HG03103 (cell line): ENCODE data around the gene BHLHA9.
"Not testable (repeated sequence)": the region's sequence is repeated elsewhere in the genome, so short reads cannot be mapped to it uniquely, and the experiment has no call there.

Experiments used
- ATAC-seq: cut with Tn5 transposase; IDR thresholded peaks from one replicate; pipeline ENCODE4 v1.9.1; 2021; ENCODE audit warnings: low read depth; ENCODE audit not compliant: unreplicated experiment

The BHLHA9 gene

DNA sequence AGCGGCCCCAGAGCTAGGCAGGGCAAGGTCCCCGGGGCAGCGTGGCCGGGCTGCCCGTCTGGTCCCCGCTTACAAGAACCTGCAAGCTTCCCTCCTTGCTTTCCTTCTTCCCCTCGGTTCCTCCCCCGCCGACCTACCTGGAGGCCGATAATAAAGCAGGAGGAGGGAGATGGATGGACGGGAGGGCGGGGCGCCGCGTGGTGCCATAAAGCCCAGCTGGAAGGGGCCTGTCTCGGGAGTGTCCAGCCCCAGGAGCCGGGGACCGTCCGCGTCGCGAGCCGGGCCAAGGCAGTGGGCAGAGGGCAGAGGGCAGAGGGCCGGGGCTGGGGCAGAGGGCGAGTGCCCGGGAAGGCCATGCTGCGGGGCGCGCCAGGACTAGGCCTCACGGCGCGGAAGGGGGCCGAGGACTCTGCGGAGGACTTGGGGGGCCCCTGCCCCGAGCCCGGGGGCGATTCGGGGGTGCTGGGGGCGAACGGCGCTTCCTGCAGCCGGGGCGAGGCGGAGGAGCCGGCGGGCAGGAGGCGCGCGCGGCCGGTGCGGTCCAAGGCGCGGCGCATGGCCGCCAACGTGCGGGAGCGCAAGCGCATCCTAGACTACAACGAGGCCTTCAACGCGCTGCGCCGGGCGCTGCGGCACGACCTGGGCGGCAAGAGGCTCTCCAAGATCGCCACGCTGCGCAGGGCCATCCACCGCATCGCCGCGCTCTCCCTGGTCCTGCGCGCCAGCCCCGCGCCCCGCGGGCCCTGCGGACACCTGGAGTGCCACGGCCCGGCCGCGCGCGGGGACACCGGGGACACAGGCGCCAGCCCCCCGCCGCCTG is at the start of gene BHLHA9:
BHLHA9 (plus strand) TSS at position 235 of the 820 bp plus-strand sequence; CDS start at position 355, 120 bp downstream.
- ATAC-seq: no peak

- ATAC-seq: no peak
Measured at GRCh38 chr17:1221209-1221608, 49.0 kb upstream of the BHLHA9 start.

- ATAC-seq: no peak
Measured at GRCh38 chr17:1222321-1222720, 47.9 kb upstream of the BHLHA9 start.

DNA sequence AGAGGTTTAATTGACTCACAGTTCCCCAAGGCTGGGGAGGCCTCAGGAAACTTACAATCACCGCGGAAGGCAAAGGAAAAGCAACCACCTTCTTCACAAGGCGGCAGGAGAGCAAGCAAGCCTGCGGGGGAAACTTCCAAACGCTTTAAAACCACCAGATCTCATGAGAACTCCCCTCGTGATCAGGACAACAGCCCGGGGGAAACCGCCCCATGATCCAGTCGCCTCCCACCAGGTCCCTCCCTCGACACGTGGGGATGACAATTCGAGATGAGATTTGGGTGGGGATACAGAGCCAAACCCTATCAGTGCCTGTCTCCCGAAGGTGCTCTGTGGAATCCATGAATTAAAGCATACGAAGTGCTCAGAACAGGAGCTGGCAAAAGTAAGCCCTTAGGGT is 46.6 kb upstream of the BHLHA9 start:
- ATAC-seq: no peak

DNA sequence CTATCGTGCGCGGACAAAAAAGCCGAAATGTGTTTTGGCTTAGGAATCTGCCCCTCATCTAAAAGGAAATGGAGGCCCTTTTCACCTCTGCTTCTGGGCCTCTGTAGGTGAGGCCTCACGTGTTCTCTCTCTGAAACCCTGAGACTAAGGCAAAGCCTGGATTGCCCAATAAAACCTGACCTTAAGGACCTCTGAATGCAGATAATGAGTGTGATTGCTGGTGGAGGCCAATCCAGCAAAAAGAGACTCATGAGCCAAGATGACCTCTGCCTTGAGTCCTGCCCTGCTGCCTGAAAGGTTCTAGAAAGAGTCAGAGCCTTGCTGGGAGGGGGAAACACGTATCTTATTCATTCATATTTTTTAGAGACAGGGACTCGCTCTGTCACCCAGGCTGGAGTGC is 45.9 kb upstream of the BHLHA9 start:
- no peak for ATAC-seq

DNA sequence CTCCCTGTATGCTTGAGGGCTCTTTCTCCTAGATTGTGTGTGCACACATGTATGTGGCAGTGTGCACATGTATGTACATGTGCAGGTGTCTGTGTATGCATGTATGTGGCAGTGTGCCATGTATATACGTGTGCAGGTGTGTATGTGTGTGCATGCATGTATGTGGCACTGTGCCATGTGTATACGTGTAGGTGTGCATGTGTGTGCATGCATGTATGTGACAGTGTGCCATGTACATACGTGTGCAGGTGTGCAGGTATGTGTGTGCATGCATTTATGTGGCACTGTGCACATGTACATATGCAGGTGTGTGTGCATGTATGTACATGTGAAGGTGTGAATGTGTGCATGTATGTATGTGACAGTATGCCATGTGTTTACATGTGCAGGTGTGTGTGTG is 43.9 kb upstream of the BHLHA9 start:
- no peak for ATAC-seq

GRCh38 chr17:1227365-1227764 is 42.9 kb upstream of the BHLHA9 start:
- ATAC-seq: no peak

- no peak for ATAC-seq
Measured at GRCh38 chr17:1227917-1228780, 42.1 kb upstream of the BHLHA9 start.

GRCh38 chr17:1228781-1229348 is 41.4 kb upstream of the BHLHA9 start:
- ATAC-seq: no peak

GRCh38 chr17:1229349-1229899 is 40.8 kb upstream of the BHLHA9 start:
- no peak for ATAC-seq

DNA sequence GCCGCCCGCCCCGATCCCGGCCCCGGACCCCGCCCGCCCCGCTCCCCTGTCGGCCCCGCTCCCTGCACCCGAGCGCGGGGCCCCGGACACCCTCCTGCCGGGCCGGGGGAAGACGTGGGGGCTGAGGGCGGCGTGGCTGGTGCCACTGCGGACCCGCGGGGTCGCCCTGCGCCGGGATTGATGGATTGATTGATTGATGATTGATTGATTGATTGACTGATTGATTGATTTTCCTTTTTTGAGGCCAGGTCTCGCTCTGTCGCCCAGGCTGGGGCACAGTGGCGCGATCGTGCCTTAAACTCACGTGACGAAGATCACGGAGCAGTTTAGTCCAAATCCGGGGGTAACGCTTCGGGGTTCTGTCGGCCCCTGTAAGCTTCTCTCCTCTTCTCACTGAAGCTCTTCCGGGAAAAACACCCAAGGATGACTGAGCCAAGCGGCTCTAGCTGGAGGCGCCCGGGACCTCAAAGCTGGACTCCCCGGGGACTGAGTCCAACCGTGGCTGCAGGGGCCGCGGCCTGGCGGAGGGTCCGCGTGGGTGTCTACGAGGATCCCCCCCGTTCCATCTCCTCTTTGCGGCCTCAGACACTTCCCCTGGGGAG is 40.2 kb upstream of the BHLHA9 start:
- ATAC-seq: no peak

GRCh38 chr17:1231456-1231855 is 38.8 kb upstream of the BHLHA9 start:
- no peak for ATAC-seq

DNA sequence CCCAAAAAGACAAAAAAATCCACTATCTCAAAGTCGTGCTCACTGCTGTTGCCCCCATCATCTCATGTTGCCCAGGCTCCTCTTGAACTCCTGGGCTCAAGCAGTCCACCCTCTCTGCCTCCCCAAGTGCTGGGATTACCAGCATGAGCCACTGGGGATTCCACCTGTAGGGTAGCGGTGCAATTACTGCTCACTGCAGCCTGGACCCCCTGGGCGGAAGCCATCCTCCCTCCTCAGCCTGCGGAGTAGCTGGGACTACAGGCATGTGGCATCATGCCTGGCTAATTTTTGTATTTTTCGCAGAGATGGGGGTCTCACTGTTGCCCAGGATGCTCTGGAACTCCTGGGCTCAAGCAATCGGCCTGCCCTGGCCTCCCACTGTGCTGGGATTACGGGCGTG is 37.9 kb upstream of the BHLHA9 start:
- ATAC-seq: no peak

DNA sequence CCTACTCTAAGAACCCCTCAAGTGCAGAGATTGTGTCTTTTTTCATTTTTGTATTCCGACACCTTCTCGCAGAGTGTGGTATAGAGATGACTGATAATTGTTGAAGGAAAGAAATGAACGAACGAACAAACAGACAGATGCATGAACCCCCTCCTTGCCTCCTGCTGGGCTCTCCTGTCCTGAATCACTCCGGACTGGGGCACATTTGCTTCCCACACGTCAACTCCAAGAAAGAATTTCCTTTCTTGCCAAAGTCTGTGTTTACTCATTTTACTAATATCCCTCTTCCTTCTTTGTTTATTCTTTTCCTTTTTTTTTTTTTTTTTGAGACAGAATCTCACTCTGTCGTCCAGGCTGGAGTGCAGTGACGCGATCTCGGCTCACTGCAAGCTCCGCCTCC is 37.5 kb upstream of the BHLHA9 start:
- ATAC-seq: no peak

GRCh38 chr17:1234455-1234854 is 35.8 kb upstream of the BHLHA9 start:
- ATAC-seq: no peak

DNA sequence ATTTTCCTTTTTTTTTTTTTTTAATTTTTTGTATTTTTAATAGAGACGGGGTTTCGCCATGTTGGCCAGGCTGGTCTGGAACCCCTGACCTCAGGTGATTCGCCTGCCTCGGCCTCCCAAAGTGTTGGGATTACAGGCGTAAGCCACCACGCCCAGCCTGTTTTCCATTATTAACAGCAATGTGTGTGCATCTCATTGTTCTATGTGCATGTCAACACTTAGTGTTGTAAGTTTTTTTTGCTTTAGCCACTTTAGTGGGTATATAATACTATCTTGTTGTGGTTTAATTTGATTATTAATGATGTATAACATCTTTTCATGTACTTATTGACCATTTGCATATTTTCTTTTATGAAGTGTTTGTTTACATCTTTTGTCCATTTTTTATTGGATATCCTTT is 32.8 kb upstream of the BHLHA9 start:
- ATAC-seq: no peak

DNA sequence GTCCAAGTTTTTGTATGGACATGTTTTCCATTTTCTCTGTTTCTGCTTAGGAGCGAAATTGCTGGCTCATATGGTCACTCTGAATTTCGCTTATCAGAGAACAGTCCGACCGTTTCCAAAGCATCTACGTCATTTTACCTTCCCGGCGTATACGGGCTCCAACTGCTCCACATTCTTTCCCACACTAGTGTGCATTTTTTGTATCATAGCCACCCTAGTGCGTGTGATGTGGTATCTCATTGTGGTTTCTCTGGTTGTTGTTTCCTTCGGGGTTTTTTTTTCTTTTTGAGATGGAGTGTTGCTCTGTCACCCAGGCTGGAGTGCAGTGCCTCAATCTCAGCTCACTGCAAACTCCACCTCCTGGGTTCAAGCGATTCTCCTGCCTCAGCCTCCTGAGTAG is 31.0 kb upstream of the BHLHA9 start:
- ATAC-seq: no peak

DNA sequence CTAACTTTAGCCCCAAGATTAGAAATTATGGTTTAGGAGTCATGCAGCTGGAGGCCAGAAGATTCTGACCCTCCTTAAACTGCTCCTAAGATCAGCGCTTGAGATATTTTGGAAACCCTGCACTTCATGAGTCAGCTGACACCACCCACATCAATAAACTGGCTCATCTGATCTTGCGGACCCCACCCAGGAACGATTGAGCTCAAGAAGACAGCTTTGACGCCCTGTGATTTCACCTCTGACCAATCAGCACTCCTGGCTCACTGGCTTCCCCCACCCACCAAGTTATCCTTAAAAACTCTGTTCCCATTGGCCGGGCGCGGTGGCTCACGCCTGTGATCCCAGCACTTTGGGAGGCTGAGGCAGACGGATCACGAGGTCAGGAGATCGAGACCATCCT is 29.8 kb upstream of the BHLHA9 start:
- ATAC-seq: not testable (repeated sequence)

DNA sequence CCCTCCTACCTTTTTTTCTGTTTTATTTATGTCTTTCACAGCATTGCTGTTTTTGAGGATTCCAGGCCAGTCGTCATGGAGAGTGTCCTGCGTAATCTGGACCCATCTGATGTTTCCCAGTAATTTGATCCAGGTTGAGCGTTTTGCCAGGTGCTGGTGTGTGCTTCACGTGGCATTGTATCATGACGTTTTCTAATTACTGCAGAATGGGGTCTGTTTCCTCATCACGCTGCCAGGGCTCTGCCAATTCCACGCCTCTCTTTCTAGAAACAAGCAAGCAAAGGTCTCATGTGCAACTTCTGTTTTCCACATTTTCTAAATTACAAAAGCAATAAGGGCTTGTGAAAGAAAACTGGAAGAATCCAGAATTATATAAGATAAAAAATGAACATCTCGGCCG is 28.3 kb upstream of the BHLHA9 start:
- ATAC-seq: no peak

GRCh38 chr17:1244606-1245012 is 25.6 kb upstream of the BHLHA9 start:
- ATAC-seq: no peak
